Endometrial microvascular endothelial cells (primary cell): ENCODE data around the gene GPC3. TPM values are rescaled to one million over a fixed set of nuclear protein-coding genes. Genes with fewer than 3 reads are reported as not detected.
"Not testable (repeated sequence)": the region's sequence is repeated elsewhere in the genome, so short reads cannot be mapped to it uniquely, and the experiment has no call there.

Experiments
- in situ Hi-C: cut with HindIII; loops from 2 replicates; pipeline ENCODE4 v1.10.0; 2017; ENCODE audit warnings: low sequenced_read_pairs, low pct_unique_long_range_greater_than_20kb; ENCODE audit errors: inconsistent ontology term
- total RNA-seq: library from RNA; depleted of rRNA; stranded (reverse); fragments of >200 nt; gene quantifications from one replicate; pipeline ENCODE4 v1.2.3, GENCODE V29; 2015; ENCODE audit errors: inconsistent ontology term

The GPC3 gene
- total RNA-seq, 1 donor from 2014 or later, result not detected

GRCh38 chrX:134000260-134001245 is 15.2 kb upstream of the GPC3 start:
- in situ Hi-C loops, result no loop called here

GRCh38 chrX:133999031-133999705 is 13.8 kb upstream of the GPC3 start:
- in situ Hi-C loops, result no loop called here

GRCh38 chrX:133995759-133996158 is 10.4 kb upstream of the GPC3 start:
- in situ Hi-C loops, result no loop called here

- in situ Hi-C loops, result no loop called here
These were observed 9.2 kb upstream of the GPC3 start for GRCh38 chrX:133994576-133994975.

GRCh38 chrX:133992882-133993281 is 7.5 kb upstream of the GPC3 start:
- in situ Hi-C loops, result no loop called here

GRCh38 chrX:133991814-133992213 is 6.4 kb upstream of the GPC3 start:
- in situ Hi-C loops, result no loop called here

GRCh38 chrX:133991057-133991456 is 5.7 kb upstream of the GPC3 start:
- in situ Hi-C loops, result not testable (repeated sequence)

- in situ Hi-C loops, result no loop called here
These were observed 4.6 kb upstream of the GPC3 start for GRCh38 chrX:133989993-133990392.

GRCh38 chrX:133989490-133989889 is 4.1 kb upstream of the GPC3 start:
- in situ Hi-C loops, result no loop called here

- in situ Hi-C loops, result no loop called here
These were observed 2.6 kb upstream of the GPC3 start for GRCh38 chrX:133988010-133988409.

- in situ Hi-C loops, result no loop called here
These were observed 1.8 kb upstream of the GPC3 start for GRCh38 chrX:133987188-133987587.

GRCh38 chrX:133985967-133986683 is 731 bp upstream of the GPC3 start:
- in situ Hi-C loops, result no loop called here

GRCh38 chrX:133984857-133985163 is 584 bp downstream of the GPC3 start:
- in situ Hi-C loops, result no loop called here

GRCh38 chrX:133983974-133984845 is 1.2 kb downstream of the GPC3 start:
- in situ Hi-C loops, result no loop called here

GRCh38 chrX:133983256-133983973 is 2.0 kb downstream of the GPC3 start:
- in situ Hi-C loops, result no loop called here

GRCh38 chrX:133981924-133982323 is 3.5 kb downstream of the GPC3 start:
- in situ Hi-C loops, result no loop called here

GRCh38 chrX:133980832-133981588 is 4.4 kb downstream of the GPC3 start:
- in situ Hi-C loops, result no loop called here
